ENCODE results near the gene TENM4. TPM values are rescaled to one million over a fixed set of nuclear protein-coding genes. Genes with fewer than 3 reads are reported as not detected.

The TENM4 gene
- total RNA-seq, 4 donors from 2014 or later: 31.4 to 44.5 (median 38.0) TPM

GRCh38 chr11:78791254-78791653 is 649.6 kb downstream of the TENM4 start:
- DNase-seq (ENCODE audit: low spot score in 2 of 2): no peak
- Histone ChIP-seq H3K4me3 (no peak overlapping the region), H3K9me3 (no peaks in the 10 kb centered on the region), H3K27ac (no peak overlapping the region), H3K27me3 (no peaks in the 10 kb centered on the region), H3K36me3 (no peaks in the 10 kb centered on the region), H3K4me1 (no peaks in the 10 kb centered on the region)
- TF ChIP-seq CTCF (IDR thresholded peaks at IDR 0.05): no peak
- TF ChIP-seq POLR2A (IDR thresholded peaks at IDR 0.05): no peak
- no peak for TF ChIP-seq POLR2AphosphoS5 (IDR thresholded peaks at IDR 0.05)
- no peak for TF ChIP-seq EP300 (IDR thresholded peaks at IDR 0.05)
- WGBS: 89% methylated on average over 1 of the region's 1 CpG

GRCh38 chr11:78790784-78791183 is 650.0 kb downstream of the TENM4 start:
- DNase-seq (ENCODE audit: low spot score in 2 of 2): no peak
- H3K4me1 ChIP-seq: no peaks in the 10 kb centered on the region
- no peaks in the 10 kb centered on the region for H3K36me3 ChIP-seq
- H3K27me3 ChIP-seq: no peaks in the 10 kb centered on the region
- no peak for TF ChIP-seq EP300 (IDR thresholded peaks at IDR 0.05)
- no peak for TF ChIP-seq CTCF (IDR thresholded peaks at IDR 0.05)
- TF ChIP-seq POLR2AphosphoS5 (IDR thresholded peaks at IDR 0.05): no peak
- TF ChIP-seq POLR2A (IDR thresholded peaks at IDR 0.05): no peak
- no peak overlapping the region for H3K27ac ChIP-seq
- no peaks in the 10 kb centered on the region for H3K9me3 ChIP-seq
- H3K4me3 ChIP-seq: no peak overlapping the region

GRCh38 chr11:78789375-78789774 is 651.5 kb downstream of the TENM4 start:
- H3K4me3 ChIP-seq: no peak overlapping the region
- H3K36me3 ChIP-seq: no peaks in the 10 kb centered on the region
- H3K27me3 ChIP-seq: no peaks in the 10 kb centered on the region
- H3K4me1 ChIP-seq: no peaks in the 10 kb centered on the region
- TF ChIP-seq CTCF (IDR thresholded peaks at IDR 0.05): no peak
- TF ChIP-seq POLR2A (IDR thresholded peaks at IDR 0.05): no peak
- no peak for TF ChIP-seq POLR2AphosphoS5 (IDR thresholded peaks at IDR 0.05)
- no peak for TF ChIP-seq EP300 (IDR thresholded peaks at IDR 0.05)
- no peak overlapping the region for H3K27ac ChIP-seq
- WGBS: 95% methylated on average over 1 of the region's 1 CpG
- DNase-seq (ENCODE audit: low spot score in 2 of 2): no peak
- H3K9me3 ChIP-seq: no peaks in the 10 kb centered on the region

GRCh38 chr11:78788533-78788932 is 652.3 kb downstream of the TENM4 start:
- H3K36me3 ChIP-seq: no peaks in the 10 kb centered on the region
- no peaks in the 10 kb centered on the region for H3K4me1 ChIP-seq
- no peak for DNase-seq (ENCODE audit: low spot score in 2 of 2)
- no peak for TF ChIP-seq POLR2A (IDR thresholded peaks at IDR 0.05)
- TF ChIP-seq CTCF (IDR thresholded peaks at IDR 0.05): no peak
- TF ChIP-seq EP300 (IDR thresholded peaks at IDR 0.05): no peak
- TF ChIP-seq POLR2AphosphoS5 (IDR thresholded peaks at IDR 0.05): no peak
- no peak overlapping the region for H3K4me3 ChIP-seq
- no peak overlapping the region for H3K27ac ChIP-seq
- H3K9me3 ChIP-seq: no peaks in the 10 kb centered on the region
- no peaks in the 10 kb centered on the region for H3K27me3 ChIP-seq
- WGBS: 100% methylated on average over 1 of the region's 1 CpG

- no peak overlapping the region for H3K27ac ChIP-seq
Measured at GRCh38 chr11:78787696-78788095, 653.1 kb downstream of the TENM4 start.

More at GRCh38 chr11:78787696-78788095, 653.1 kb downstream of the TENM4 start:
- H3K36me3 ChIP-seq: no peaks in the 10 kb centered on the region
- H3K27me3 ChIP-seq: no peaks in the 10 kb centered on the region
- 39% methylated on average over 3 of the region's 3 CpGs for WGBS
- TF ChIP-seq EP300 (IDR thresholded peaks at IDR 0.05): no peak
- TF ChIP-seq CTCF (IDR thresholded peaks at IDR 0.05): no peak
- no peak for TF ChIP-seq POLR2A (IDR thresholded peaks at IDR 0.05)
- TF ChIP-seq POLR2AphosphoS5 (IDR thresholded peaks at IDR 0.05): no peak
- no peak for DNase-seq (ENCODE audit: low spot score in 2 of 2)
- no peak overlapping the region for H3K4me3 ChIP-seq
- H3K4me1 ChIP-seq: no peaks in the 10 kb centered on the region
- H3K9me3 ChIP-seq: no peaks in the 10 kb centered on the region
